Cortex of kidney (tissue), 1 donor: ENCODE measurements around the gene TMEM214.

Experiments
- DNase-seq: peaks from one replicate; lab custom pipeline; 2025; lab: John Stamatoyannopoulos, UW

The TMEM214 gene

DNA sequence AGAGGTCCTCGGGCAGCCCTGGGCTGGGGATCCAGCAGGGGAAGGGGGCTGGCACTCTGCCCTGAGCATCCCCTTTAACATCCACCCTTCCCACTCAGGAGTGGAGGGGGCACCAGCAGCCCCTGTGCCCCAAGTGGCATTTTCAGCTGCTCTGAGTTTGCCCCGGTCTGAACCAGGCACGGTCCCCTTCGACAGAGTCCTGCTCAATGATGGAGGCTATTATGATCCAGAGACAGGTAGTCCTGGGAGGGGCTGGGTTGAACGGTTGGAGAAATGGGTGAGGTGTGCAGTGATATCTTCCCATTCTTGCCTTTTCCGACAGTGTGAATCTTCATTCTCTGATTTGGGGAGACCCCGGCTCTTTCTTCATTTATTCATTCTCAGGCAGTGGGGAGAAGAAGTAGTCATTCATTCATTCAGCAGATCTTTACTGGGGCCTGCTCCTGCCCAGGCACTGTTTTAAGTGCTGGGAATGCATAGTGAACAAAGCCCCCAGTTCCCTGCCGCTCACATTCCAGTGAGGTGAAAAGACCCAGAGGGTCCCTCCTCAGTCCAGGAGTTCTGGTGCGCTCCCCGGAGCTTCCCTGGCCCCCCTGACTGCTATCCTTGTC lies 52.4 kb downstream of the TMEM214 start:
- DNase-seq = no peak

DNA sequence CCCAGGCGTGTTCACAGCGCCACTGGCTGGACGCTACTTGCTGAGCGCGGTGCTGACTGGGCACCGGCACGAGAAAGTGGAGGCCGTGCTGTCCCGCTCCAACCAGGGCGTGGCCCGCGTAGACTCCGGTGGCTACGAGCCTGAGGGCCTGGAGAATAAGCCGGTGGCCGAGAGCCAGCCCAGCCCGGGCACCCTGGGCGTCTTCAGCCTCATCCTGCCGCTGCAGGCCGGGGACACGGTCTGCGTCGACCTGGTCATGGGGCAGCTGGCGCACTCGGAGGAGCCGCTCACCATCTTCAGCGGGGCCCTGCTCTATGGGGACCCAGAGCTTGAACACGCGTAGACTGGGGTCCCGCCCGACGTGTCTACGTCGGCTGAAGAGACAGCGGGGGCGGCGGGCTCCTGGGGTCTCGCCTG lies 52.9 kb downstream of the TMEM214 start:
- DNase-seq = no peak

DNA sequence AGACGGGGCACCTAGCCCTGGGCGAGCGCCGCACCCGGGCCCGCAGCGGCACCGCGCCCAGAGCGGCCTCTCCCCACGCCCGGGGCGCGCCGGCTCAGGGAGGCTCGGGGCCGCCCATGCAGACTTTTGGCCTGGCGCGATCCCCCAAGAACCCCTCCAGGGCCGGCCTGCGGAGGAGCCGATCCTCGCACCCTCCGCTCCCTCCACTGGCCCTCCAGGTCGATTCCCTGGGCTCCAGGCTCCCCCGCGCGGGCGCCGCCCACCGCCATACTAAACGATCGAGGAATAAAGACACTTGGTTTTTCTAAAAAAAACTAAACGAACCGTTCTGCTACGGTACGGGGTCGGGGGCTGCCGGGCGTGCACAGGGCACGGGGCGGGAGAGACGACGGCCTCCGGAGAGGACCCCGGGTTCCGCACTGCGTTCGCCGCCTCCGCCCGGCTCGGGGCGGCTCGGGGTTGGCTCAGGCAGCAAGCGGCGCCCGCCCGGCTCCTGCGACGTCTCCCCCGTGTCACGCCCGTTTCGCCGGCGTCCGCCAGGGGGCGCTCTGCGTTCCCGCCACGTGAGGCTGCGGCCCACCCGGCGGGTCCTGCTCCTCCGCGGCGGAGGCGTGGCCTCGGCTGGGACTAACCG lies 53.4 kb downstream of the TMEM214 start:
- peak; percentile 70 for DNase-seq

DNA sequence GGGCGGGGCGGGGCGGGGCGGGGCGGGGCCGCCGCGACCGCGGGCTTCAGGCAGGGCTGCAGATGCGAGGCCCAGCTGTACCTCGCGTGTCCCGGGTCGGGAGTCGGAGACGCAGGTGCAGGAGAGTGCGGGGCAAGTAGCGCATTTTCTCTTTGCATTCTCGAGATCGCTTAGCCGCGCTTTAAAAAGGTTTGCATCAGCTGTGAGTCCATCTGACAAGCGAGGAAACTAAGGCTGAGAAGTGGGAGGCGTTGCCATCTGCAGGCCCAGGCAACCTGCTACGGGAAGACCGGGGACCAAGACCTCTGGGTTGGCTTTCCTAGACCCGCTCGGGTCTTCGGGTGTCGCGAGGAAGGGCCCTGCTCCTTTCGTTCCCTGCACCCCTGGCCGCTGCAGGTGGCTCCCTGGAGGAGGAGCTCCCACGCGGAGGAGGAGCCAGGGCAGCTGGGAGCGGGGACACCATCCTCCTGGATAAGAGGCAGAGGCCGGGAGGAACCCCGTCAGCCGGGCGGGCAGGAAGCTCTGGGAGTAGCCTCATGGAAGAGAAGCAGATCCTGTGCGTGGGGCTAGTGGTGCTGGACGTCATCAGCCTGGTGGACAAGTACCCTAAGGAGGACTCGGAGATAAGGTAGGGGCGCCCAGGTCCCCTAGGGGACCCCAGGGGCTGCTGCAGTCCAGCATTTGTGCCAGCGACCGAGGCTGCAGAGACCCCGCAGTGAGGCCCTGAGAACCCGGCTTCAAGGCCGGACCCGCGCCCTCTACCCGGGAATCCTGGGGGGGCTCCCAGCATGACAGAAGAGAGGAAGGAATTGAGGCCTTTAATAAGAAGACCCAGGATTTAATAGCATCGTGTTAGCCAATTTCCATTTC lies 54.2 kb downstream of the TMEM214 start, which contains the start of gene KHK:
Gene KHK (plus strand): TSS at position 49 of the 870 bp plus-strand sequence. CDS start 488 bp downstream, at position 537.
- no peak for DNase-seq

DNA sequence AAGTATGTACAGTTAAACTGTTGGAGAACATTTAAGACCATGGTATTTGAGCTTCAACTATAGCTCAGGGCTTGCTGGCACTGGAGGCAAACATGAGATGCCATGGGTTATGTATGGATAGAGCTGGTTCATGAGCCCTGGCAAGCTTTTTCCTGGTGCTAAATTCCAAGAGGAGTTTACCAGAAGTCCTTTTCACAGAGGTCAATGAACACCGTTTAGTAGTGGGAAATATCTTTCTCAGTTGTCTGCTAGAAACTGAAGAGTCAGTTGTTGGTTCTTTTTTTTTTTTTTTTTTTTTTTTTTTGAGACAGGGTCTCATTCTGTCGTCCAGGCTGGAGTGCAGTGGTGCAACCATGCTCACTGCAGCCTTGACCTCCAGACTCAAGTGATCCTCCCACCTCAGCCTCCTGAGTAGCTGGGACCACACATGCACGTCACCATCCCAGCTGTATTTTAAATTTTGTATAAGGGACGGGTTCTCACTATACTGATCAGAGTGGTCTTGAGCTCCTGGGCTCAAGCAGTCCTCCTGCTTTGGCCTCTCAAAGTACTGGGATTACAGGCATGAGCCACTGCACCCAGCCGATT lies 55.2 kb downstream of the TMEM214 start:
- no peak for DNase-seq

DNA sequence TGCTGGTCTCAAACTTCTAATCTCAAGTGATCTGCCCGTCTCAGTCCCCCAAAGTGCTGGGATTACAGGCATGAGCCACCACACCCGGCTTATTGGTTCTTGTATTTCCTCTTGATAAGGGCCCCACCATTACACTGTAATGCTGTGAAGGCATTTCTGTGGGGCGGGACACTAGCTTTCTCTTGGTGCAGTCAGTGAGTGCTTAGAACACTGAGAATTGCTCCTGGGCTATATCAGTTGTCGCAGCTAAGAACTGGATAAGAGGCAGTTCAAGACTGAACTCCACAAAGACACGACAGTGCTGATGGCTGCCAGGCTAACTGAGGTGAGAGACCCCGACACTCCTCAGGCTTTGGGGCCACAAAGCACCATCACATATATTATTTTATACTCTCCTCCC lies 55.9 kb downstream of the TMEM214 start:
- DNase-seq = no peak

DNA sequence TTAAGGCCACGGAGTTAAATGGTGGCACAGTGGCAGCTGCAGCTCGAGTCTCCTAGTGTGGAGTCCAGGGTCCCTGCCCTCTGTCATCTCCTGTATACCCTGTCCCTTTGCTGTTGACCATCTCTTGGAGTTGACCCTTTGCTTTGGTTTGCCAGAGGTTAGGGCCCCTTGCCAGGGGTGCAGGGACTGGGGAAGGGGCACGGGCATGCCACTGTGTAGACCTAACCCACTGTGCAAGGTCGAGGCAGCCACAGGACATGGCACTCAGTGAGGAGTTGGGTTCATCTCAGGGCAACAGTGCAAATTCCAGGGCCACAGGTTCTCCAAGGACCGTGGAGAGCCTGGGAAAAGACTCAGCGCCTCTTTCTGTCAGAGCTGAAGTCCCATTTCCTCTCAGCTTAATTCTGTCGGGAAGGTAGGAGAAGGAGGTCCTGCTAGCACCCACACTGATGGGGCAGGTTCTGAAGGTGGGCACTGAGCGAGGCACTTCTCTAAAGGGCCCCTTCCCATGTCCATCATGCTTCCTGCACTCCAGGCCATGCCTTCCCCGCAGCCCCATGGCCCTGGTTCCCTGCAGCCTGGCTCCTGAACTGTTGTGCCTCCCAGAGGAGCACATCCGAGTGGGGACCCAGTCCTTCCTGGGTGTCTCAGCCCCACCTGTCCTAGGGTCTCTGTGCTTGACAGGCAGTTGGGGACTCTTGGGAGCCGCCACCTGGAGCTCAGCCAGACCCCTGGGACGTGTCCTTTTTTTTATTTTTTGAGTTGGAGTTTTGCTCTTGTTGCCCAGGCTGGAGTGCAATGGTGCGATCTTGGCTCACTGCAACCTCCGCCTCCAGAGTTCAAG lies 56.6 kb downstream of the TMEM214 start:
- no peak for DNase-seq
